ENCODE data around the gene FBXL16. TPM values are rescaled to one million over a fixed set of nuclear protein-coding genes. Genes with fewer than 3 reads are reported as not detected.

The FBXL16 gene
- polyA plus RNA-seq, 1 donor from 2014 or later = 3.4 TPM

GRCh38 chr16:720990-721764 lies 15.6 kb upstream of the FBXL16 start, which contains the start of gene ANTKMT:
Gene ANTKMT, plus strand, starts transcription at chr16:721146. Its CDS starts 129 bp downstream, at chr16:721275.
- Histone ChIP-seq H3K27me3 (ENCODE audit: insufficient read depth, low read depth, low read length) (no peaks in the 10 kb centered on the region), H2AFZ (ENCODE audit: low read depth, low read length) (peak within 1 kb of the TSS; percentile 2), H3K27ac (ENCODE audit: low read length) (peak within 1 kb of the TSS; percentile 89), H3K9ac (ENCODE audit: low read length) (peak within 1 kb of the TSS; percentile 90), H3K4me2 (ENCODE audit: low read length) (peak within 1 kb of the TSS; percentile 96), H3K4me3 (ENCODE audit: low read length) (peak within 1 kb of the TSS; percentile 95), H3F3A (ENCODE audit: insufficient read depth, low read length, poor library complexity, severe bottlenecking) (no peaks in the 10 kb centered on the region), H3K36me3 (ENCODE audit: insufficient read depth, low read length) (no peaks in the 10 kb centered on the region), H3K79me2 (replicated peaks; ENCODE audit: insufficient read depth, low read length) (peaks cover 10% of the 10 kb centered on the region), H3K9me3 (ENCODE audit: low read length) (no peaks in the 10 kb centered on the region), H4K20me1 (ENCODE audit: insufficient read depth) (no peaks in the 10 kb centered on the region), H3K9me2 (ENCODE audit: insufficient read depth, low read length) (no peaks in the 10 kb centered on the region)
- TF ChIP-seq EZH2 (IDR thresholded peaks at IDR 0.05; ENCODE audit: borderline replicate concordance, insufficient read depth, low read length, poor library complexity, severe bottlenecking) (no peak), CTCF (IDR thresholded peaks at IDR 0.05; ENCODE audit: poor library complexity, severe bottlenecking) (no peak), TAF1 (IDR thresholded peaks at IDR 0.05; ENCODE audit: low read depth) (no peak), SMC3 (conservative IDR thresholded peaks at IDR 0.05; ENCODE audit: poor library complexity) (no peak), POLR2AphosphoS5 (IDR thresholded peaks at IDR 0.05) (peak; percentile 65), RAD21 (conservative IDR thresholded peaks at IDR 0.05) (no peak), MXI1 (conservative IDR thresholded peaks at IDR 0.05; ENCODE audit: poor library complexity, severe bottlenecking) (peak; percentile 90), REST (IDR thresholded peaks at IDR 0.05; ENCODE audit: borderline replicate concordance) (no peak), EP300 (conservative IDR thresholded peaks at IDR 0.05; ENCODE audit: poor library complexity, severe bottlenecking) (peak; percentile 30)

GRCh38 chr16:720447-720989 lies 14.9 kb upstream of the FBXL16 start:
- Histone ChIP-seq H3K4me3 (ENCODE audit: low read length) (peak overlapping the region; percentile 95), H3K27ac (ENCODE audit: low read length) (peak overlapping the region; percentile 89), H3K79me2 (replicated peaks; ENCODE audit: insufficient read depth, low read length) (peaks cover 10% of the 10 kb centered on the region), H3K36me3 (ENCODE audit: insufficient read depth, low read length) (no peaks in the 10 kb centered on the region), H3K4me2 (ENCODE audit: low read length) (peak overlapping the region; percentile 96), H3K9me3 (ENCODE audit: low read length) (no peaks in the 10 kb centered on the region), H4K20me1 (ENCODE audit: insufficient read depth) (no peaks in the 10 kb centered on the region), H3K27me3 (ENCODE audit: insufficient read depth, low read depth, low read length) (no peaks in the 10 kb centered on the region), H3K9me2 (ENCODE audit: insufficient read depth, low read length) (no peaks in the 10 kb centered on the region), H3F3A (ENCODE audit: insufficient read depth, low read length, poor library complexity, severe bottlenecking) (no peaks in the 10 kb centered on the region), H2AFZ (ENCODE audit: low read depth, low read length) (peak overlapping the region; percentile 2), H3K9ac (ENCODE audit: low read length) (peak overlapping the region; percentile 90)
- TF ChIP-seq REST (IDR thresholded peaks at IDR 0.05; ENCODE audit: borderline replicate concordance) = peak; percentile 14
- no peak for TF ChIP-seq POLR2AphosphoS5 (IDR thresholded peaks at IDR 0.05)
- peak; percentile 47 for TF ChIP-seq CTCF (IDR thresholded peaks at IDR 0.05; ENCODE audit: poor library complexity, severe bottlenecking)
